Measurements from ENCODE around the gene PTPRG. TPM values are rescaled to one million over a fixed set of nuclear protein-coding genes. Genes with fewer than 3 reads are reported as not detected.

PTPRG gene
- total RNA-seq, 1 experiment from 2014 or later, result 69.3 TPM

GRCh38 chr3:62284442-62284841, 723.1 kb downstream of the PTPRG start:
- Histone ChIP-seq H4K91ac (ENCODE audit: insufficient read length, low read depth, low read length) (no peak overlapping the region), H3K23me2 (ENCODE audit: insufficient read length, low read depth, low read length, poor library complexity, severe bottlenecking) (no peaks in the 10 kb centered on the region), H3K27me3 (ENCODE audit: insufficient read depth, low read length) (no peaks in the 10 kb centered on the region), H2BK15ac (ENCODE audit: low read depth, low read length) (no peak overlapping the region), H3K23ac (ENCODE audit: insufficient read length, low read depth, low read length) (no peak overlapping the region), H3K14ac (ENCODE audit: insufficient read depth, low read length) (no peak overlapping the region), H3K4me2 (ENCODE audit: insufficient read depth, insufficient read length, low read length) (no peak overlapping the region), H3K79me2 (ENCODE audit: insufficient read depth, low read length) (no peaks in the 10 kb centered on the region), H2BK120ac (ENCODE audit: low read depth, low read length, poor library complexity, severe bottlenecking) (no peak overlapping the region), H2AK5ac (ENCODE audit: insufficient read length, low read length) (no peak overlapping the region), H2BK5ac (ENCODE audit: insufficient read length, low read length) (no peak overlapping the region), H3T11ph (ENCODE audit: low read length) (no peak overlapping the region), H4K20me1 (ENCODE audit: control insufficient read depth, insufficient read depth, insufficient read length) (no peaks in the 10 kb centered on the region), H2BK12ac (ENCODE audit: insufficient read length, low read depth, low read length) (no peak overlapping the region), H3K9ac (ENCODE audit: extremely low read depth, insufficient read length, low read length) (no peak overlapping the region), H4K8ac (replicated peaks; ENCODE audit: insufficient read length, low read depth, low read length) (no peak overlapping the region), H3K79me1 (ENCODE audit: insufficient read depth, low read depth, low read length, poor library complexity, severe bottlenecking) (no peaks in the 10 kb centered on the region), H3K4ac (ENCODE audit: low read depth, low read length) (no peak overlapping the region), H3K27ac (ENCODE audit: insufficient read length, low read depth, low read length) (no peak overlapping the region), H3K56ac (ENCODE audit: insufficient read length, low read depth, low read length) (no peak overlapping the region), H3K9me3 (ENCODE audit: control insufficient read depth, low read depth, low read length) (no peaks in the 10 kb centered on the region), H3K18ac (ENCODE audit: insufficient read length, low read depth, low read length) (no peak overlapping the region), H3K4me1 (ENCODE audit: insufficient read depth, low read length) (no peaks in the 10 kb centered on the region; the same call in 1 of the 2 replicates), H2AFZ (ENCODE audit: low read length) (no peak overlapping the region), H2BK20ac (ENCODE audit: low read depth, low read length, poor library complexity, severe bottlenecking) (no peak overlapping the region), H4K5ac (ENCODE audit: insufficient read length, low read depth, low read length) (no peak overlapping the region)
- H3K9me3 Mint-ChIP-seq, result no peaks in the 10 kb centered on the region
- H3K4me1 Mint-ChIP-seq, result peaks cover 10 to 20% of the 10 kb centered on the region in 2 experiments
- TF ChIP-seq CTCF (conservative IDR thresholded peaks at IDR 0.05), result no peak
- H3K36me3 Mint-ChIP-seq (ENCODE audit: insufficient read depth in 1 of 3, low read depth in 3 of 3), result peaks cover 3 to 6% (median 4%) of the 10 kb centered on the region in 3 experiments; a peak in 5 of 7 replicates
- no peaks in the 10 kb centered on the region for H3K27me3 Mint-ChIP-seq (ENCODE audit: low read depth)
- peak overlapping the region in 1 of 3 experiments; percentile 63; a peak in 3 of 7 replicates for H3K27ac Mint-ChIP-seq
- no peak overlapping the region for H3K4me3 Mint-ChIP-seq
- no CpG with 5 or more reads among the region's 2 CpGs for WGBS (ENCODE audit: extremely low coverage, insufficient read length, low lambda C conversion rate)
- no peak for DNase-seq
